ENCODE data around the gene CLEC16A. TPM values are rescaled to one million over a fixed set of nuclear protein-coding genes. Genes with fewer than 3 reads are reported as not detected.

CLEC16A gene
- total RNA-seq, 4 donors from 2014 or later = 29.5 to 58.8 (median 48.4) TPM

DNA sequence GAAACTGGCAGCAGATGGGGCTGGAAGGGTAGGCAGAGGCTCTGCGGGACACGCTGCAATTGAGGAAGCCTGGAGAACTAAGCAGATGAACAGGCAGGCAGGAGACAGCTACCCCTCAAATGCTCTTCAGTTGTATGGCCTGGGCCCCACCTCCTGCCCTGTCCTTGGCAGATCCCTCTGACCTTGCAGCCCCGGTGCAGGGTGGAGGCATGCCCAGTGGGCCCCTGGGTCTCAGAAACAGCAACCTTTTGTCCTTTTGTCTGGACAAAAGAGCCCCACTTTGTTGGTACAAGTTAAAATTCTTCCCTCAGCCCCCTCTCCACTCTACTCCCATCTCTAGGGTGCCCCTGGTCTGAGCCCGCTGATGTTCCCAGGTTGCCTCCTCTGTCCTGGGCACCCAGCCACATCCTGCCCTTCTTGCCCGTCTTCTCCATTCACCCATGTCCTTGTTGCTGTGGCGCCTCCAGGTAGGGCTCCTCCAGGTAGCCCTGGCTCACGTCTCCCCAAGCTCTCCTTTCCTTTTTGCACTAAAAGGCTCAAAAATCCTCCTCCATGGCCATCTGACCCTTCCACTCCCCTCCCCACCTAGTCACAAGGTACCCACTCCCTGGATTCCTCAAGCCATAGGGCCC is 136.8 kb downstream of the CLEC16A start:
- TF ChIP-seq POLR2A (IDR thresholded peaks at IDR 0.05) = no peak
- TF ChIP-seq, protein P1, sequence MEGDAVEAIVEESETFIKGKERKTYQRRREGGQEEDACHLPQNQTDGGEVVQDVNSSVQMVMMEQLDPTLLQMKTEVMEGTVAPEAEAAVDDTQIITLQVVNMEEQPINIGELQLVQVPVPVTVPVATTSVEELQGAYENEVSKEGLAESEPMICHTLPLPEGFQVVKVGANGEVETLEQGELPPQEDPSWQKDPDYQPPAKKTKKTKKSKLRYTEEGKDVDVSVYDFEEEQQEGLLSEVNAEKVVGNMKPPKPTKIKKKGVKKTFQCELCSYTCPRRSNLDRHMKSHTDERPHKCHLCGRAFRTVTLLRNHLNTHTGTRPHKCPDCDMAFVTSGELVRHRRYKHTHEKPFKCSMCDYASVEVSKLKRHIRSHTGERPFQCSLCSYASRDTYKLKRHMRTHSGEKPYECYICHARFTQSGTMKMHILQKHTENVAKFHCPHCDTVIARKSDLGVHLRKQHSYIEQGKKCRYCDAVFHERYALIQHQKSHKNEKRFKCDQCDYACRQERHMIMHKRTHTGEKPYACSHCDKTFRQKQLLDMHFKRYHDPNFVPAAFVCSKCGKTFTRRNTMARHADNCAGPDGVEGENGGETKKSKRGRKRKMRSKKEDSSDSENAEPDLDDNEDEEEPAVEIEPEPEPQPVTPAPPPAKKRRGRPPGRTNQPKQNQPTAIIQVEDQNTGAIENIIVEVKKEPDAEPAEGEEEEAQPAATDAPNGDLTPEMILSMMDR (IDR thresholded peaks at IDR 0.05) = no peak
- H3K4me3 ChIP-seq (replicated peaks in 1 of 3) = no peak overlapping the region
- WGBS, 2 donors = 70 to 72% methylated on average over 7 of the region's 7 CpGs
- DNase-seq = peak; percentile 82 to 88
- H3K36me3 ChIP-seq = no peaks in the 10 kb centered on the region
- H3K27ac ChIP-seq = peak overlapping the region; percentile 69 to 85 (median 81)
- intact Hi-C loops (cut with DNase I) = no loop called here
- peaks cover 42 to 49% of the 10 kb centered on the region in 2 donors for H3K4me1 ChIP-seq
- no peaks in the 10 kb centered on the region for H3K27me3 ChIP-seq
- no peaks in the 10 kb centered on the region for H3K9me3 ChIP-seq

DNA sequence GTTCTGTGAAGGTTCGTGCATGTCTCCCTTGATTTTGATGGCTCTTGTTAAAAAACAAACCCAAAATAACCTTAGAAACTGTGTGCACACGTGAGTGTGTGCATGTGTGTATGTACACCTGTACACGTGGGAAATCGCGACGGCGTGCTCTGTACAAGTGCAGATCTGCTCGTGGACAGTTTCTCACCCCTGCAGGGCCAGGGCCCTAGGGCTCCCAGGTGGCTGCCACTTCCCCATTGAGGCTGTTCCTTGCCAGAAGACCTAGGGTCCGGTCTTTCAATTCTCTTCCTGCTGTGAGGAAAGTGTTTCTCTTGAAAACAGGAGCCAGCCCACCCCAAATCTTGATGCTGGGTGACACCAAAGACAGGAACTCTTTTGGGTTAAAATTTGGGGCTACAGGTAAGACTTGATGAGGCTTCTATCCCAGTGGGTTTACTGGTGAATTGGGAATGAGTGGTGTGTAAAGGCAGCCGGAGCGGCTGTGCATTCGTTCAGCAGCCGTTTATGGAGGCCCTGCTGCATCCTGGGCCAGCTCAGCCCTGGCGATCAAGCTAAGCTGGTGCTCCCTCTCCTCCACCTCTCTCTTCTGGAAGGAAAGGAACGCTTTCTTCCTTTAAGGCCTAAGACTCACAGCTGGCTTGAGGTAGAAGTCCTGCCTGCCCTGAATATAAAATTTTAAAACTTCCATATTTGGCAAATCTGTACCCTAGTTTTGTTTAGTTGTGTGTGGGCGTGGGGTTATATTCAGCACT is 137.9 kb downstream of the CLEC16A start:
- no peak overlapping the region for H3K4me3 ChIP-seq (replicated peaks in 1 of 3)
- no peaks in the 10 kb centered on the region for H3K27me3 ChIP-seq
- peaks cover 42 to 49% of the 10 kb centered on the region in 2 donors for H3K4me1 ChIP-seq
- no peak for DNase-seq
- no peaks in the 10 kb centered on the region for H3K9me3 ChIP-seq
- TF ChIP-seq, protein P1 (IDR thresholded peaks at IDR 0.05) = no peak
- no peak for TF ChIP-seq POLR2A (IDR thresholded peaks at IDR 0.05)
- intact Hi-C loops (cut with DNase I) = no loop called here
- peak overlapping the region in 1 of 3 donors; percentile 85 for H3K27ac ChIP-seq
- WGBS, 2 donors = 95% methylated on average over 16 of the region's 16 CpGs
- H3K36me3 ChIP-seq = no peaks in the 10 kb centered on the region

DNA sequence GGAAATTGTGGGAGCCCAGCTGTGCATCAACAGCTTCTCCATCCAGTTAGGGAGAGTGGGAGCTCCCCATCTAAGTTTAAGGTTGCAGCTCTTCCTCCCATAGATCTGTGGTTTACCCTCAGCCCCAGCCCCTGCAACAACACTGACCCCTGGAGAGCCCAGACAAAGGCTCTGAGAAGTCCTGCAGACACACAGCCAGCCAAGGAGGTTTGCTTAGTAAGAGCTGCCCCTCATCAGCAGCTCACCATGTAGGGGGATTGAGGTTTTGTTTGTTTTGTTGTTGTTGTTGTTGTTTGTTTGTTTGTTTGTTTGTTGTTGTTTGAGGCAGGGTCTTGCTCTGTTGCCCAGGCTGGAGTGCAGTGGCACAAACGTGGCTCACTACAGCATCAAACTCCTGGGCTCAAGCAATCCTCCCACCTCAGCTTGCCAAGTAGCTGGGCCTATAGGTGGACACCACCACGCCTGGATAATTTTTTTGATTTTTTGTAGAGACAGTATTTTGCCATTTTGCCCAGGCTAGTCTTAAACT is 138.6 kb downstream of the CLEC16A start:
- no peaks in the 10 kb centered on the region for H3K36me3 ChIP-seq
- no peak overlapping the region for H3K27ac ChIP-seq
- intact Hi-C loops (cut with DNase I) = no loop called here
- H3K9me3 ChIP-seq = no peaks in the 10 kb centered on the region
- TF ChIP-seq POLR2A (IDR thresholded peaks at IDR 0.05) = no peak
- TF ChIP-seq, protein P1 (IDR thresholded peaks at IDR 0.05) = no peak
- no peak overlapping the region for H3K4me3 ChIP-seq (replicated peaks in 1 of 3)
- WGBS, 2 donors = 92 to 97% methylated on average over 2 of the region's 2 CpGs
- H3K27me3 ChIP-seq = no peaks in the 10 kb centered on the region
- H3K4me1 ChIP-seq = peaks cover 44 to 47% of the 10 kb centered on the region in 2 donors
- DNase-seq = no peak

DNA sequence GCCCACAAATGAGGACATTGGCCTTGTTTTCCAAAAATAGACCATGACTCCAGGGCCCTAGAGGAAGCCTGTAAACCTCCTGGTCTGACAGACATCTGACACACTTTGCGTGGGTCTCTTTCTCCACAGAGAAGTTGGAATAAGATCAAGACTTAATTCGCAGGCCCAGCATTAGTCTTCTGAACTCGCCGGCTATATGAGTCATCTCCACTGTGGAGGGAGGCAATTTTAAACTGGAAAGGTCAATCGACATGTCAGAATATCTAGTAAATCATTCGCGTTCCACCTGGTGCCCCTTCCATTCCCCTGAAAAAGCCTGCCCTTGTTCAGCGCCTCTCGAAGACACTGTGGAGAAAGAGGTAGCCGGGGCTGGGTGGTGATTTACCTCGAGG is 140.1 kb downstream of the CLEC16A start:
- TF ChIP-seq POLR2A (IDR thresholded peaks at IDR 0.05) = no peak
- TF ChIP-seq, protein P1 (IDR thresholded peaks at IDR 0.05) = no peak
- H3K36me3 ChIP-seq = no peaks in the 10 kb centered on the region
- no peak overlapping the region for H3K4me3 ChIP-seq (replicated peaks in 1 of 3)
- WGBS, 2 donors = 74 to 86% methylated on average over 11 of the region's 11 CpGs
- DNase-seq = no peak
- no peak overlapping the region for H3K27ac ChIP-seq
- peaks cover 34 to 40% of the 10 kb centered on the region in 2 donors for H3K4me1 ChIP-seq
- H3K9me3 ChIP-seq = no peaks in the 10 kb centered on the region
- no peaks in the 10 kb centered on the region for H3K27me3 ChIP-seq
- intact Hi-C loops (cut with DNase I) = no loop called here

Measured in thyroid gland (tissue), 4 donors.